GM12891 (cell line): Measurements from ENCODE around the gene ASB2.

ENCODE experiments used
- POLR2A ChIP-seq: IDR thresholded peaks from 2 replicates; pipeline ENCODE4 v1.6.1; 2011; ENCODE audit warnings: low read depth, low read length, control low read depth
- POU2F2 ChIP-seq: IDR thresholded peaks from 2 replicates; pipeline ENCODE4 v1.6.1; 2011; ENCODE audit warnings: low read depth, mild to moderate bottlenecking, control low read depth, low read length, moderate library complexity
- TAF1 ChIP-seq: IDR thresholded peaks from 2 replicates; pipeline ENCODE4 v1.6.1; 2011; ENCODE audit warnings: low read depth, low read length, control low read depth

DNA sequence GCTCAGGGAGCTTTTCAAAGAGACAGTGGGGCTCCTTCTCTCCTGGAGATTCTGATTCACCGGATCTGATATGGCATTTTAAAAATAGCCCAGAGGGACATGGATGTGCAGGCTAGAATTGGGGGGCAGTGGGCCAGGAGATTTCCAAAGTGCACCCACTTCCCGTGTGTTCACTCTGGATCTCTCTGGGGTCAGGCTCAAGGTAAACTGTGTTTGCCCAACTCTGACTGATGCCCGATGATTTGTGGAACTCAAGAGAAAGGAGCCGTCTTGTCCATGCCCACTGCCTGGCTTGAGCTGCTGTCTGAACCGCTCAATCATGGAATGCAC lies 31.3 kb downstream of the ASB2 start:
- TF ChIP-seq POLR2A = no peak
- TF ChIP-seq TAF1 = no peak
- no peak for TF ChIP-seq POU2F2
